Right renal cortex interstitium (tissue), 3 donors: ENCODE data around the gene SMPD1. TPM values are rescaled to one million over a fixed set of nuclear protein-coding genes. Genes with fewer than 3 reads are reported as not detected.

ENCODE experiments used
- polyA plus RNA-seq, 3 donors: library from polyadenylated mRNA; unstranded; fragments of 120-200 nt; gene quantifications; one replicate each; pipeline ENCODE4 v1.2.1, GENCODE V29; 2013; ENCODE audit not compliant: insufficient read length in 3 of 3

The SMPD1 gene
- polyA plus RNA-seq, 3 donors, result 31.0 to 32.3 (median 32.1) TPM

Other genes starting within 250 kb of the SMPD1 start
- gene OR52B2, start 220.1 kb upstream of the SMPD1 start, polyA plus RNA-seq, result not detected
- under 1 TPM in 2 of 3 donors, not detected in 1; 0.11 to 0.19 TPM for gene OR52W1, start 191.2 kb upstream of the SMPD1 start, polyA plus RNA-seq
- gene C11orf42, start 184.9 kb upstream of the SMPD1 start, polyA plus RNA-seq, result under 1 TPM; 0.64 to 0.83 (median 0.75) TPM
- gene FHIP1B, start 155.8 kb upstream of the SMPD1 start, polyA plus RNA-seq, result 10 to 100 TPM; 35.4 to 45.6 (median 38.1) TPM
- gene CNGA4, start 151.4 kb upstream of the SMPD1 start, polyA plus RNA-seq, result under 1 TPM; 0.08 to 0.14 (median 0.11) TPM
- under 1 TPM; 0.47 to 0.72 (median 0.61) TPM for gene CCKBR, start 130.6 kb upstream of the SMPD1 start, polyA plus RNA-seq
- gene CAVIN3, start 70.0 kb upstream of the SMPD1 start, polyA plus RNA-seq, result 10 to 100 TPM in 2 of 3 donors, 1 to 10 TPM in 1; 9.5 to 15.3 (median 10.9) TPM
- gene APBB1, start 28.6 kb downstream of the SMPD1 start, polyA plus RNA-seq, result 10 to 100 TPM; 51.9 to 56.5 (median 52.5) TPM
- 1 to 10 TPM; 1.6 to 2.2 (median 2.2) TPM for gene HPX, start 50.5 kb downstream of the SMPD1 start, polyA plus RNA-seq
- gene TRIM3, start 83.5 kb downstream of the SMPD1 start, polyA plus RNA-seq, result 10 to 100 TPM; 16.1 to 19.3 (median 17.0) TPM
- 10 to 100 TPM; 64.8 to 67.5 (median 66.2) TPM for gene ARFIP2, start 90.9 kb downstream of the SMPD1 start, polyA plus RNA-seq
- gene TIMM10B, start 91.0 kb downstream of the SMPD1 start, polyA plus RNA-seq, result 10 to 100 TPM; 38.3 to 42.4 (median 38.7) TPM
- gene DNHD1, start 106.8 kb downstream of the SMPD1 start, polyA plus RNA-seq, result 1 to 10 TPM; 5.8 to 6.3 (median 6.2) TPM
- gene RRP8, start 213.1 kb downstream of the SMPD1 start, polyA plus RNA-seq, result 10 to 100 TPM; 21.3 to 22.6 (median 21.6) TPM
- 100 to 1,000 TPM; 144 to 167 (median 159) TPM for gene ILK, start 213.3 kb downstream of the SMPD1 start, polyA plus RNA-seq
- 10 to 100 TPM; 66.4 to 92.9 (median 91.4) TPM for gene TAF10, start 221.7 kb downstream of the SMPD1 start, polyA plus RNA-seq
- gene TPP1, start 228.9 kb downstream of the SMPD1 start, polyA plus RNA-seq, result 100 to 1,000 TPM; 111 to 131 (median 118) TPM